Measurements from ENCODE around the gene TPSAB1.

Gene TPSAB1

DNA sequence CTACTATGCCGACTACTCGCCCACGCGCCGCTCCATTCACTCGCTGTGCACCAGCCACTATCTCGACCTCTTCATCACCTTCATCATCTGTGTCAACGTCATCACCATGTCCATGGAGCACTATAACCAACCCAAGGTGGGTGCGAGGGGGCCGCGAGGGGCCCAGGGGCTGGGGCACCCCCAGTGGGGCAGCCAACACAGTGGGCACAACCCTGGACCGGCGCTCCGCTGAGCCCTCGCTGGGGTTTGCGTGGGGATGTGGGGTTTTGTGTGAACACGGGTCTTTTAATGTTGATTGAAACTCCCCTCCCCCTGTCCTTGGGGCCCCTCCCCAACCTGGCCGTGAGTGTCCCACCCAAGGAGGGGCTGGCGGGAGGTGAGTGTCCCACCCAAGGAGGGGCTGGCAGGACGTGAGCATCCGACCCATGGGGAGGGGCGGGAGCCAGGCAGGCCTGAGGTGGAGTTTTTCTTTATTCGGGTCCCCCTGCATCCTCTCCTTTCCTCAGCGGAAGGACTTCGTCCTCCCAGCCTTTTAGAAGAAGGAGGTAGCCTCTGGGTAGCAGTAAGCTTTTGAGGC is 26.6 kb upstream of the TPSAB1 start:
- TF ChIP-seq POLR2AphosphoS5 (IDR thresholded peaks at IDR 0.05; ENCODE audit: low read depth, low read length) (no peak), TAF1 (IDR thresholded peaks at IDR 0.05; ENCODE audit: borderline replicate concordance, insufficient read depth, low read length) (no peak), SIN3A (IDR thresholded peaks at IDR 0.05; ENCODE audit: borderline replicate concordance, insufficient read depth, low read length) (no peak), FOXP2 (optimal IDR thresholded peaks at IDR 0.05; ENCODE audit: borderline replicate concordance, extremely low read depth, extremely low read length, insufficient read depth) (no peak)
- TF ChIP-seq, protein P1, sequence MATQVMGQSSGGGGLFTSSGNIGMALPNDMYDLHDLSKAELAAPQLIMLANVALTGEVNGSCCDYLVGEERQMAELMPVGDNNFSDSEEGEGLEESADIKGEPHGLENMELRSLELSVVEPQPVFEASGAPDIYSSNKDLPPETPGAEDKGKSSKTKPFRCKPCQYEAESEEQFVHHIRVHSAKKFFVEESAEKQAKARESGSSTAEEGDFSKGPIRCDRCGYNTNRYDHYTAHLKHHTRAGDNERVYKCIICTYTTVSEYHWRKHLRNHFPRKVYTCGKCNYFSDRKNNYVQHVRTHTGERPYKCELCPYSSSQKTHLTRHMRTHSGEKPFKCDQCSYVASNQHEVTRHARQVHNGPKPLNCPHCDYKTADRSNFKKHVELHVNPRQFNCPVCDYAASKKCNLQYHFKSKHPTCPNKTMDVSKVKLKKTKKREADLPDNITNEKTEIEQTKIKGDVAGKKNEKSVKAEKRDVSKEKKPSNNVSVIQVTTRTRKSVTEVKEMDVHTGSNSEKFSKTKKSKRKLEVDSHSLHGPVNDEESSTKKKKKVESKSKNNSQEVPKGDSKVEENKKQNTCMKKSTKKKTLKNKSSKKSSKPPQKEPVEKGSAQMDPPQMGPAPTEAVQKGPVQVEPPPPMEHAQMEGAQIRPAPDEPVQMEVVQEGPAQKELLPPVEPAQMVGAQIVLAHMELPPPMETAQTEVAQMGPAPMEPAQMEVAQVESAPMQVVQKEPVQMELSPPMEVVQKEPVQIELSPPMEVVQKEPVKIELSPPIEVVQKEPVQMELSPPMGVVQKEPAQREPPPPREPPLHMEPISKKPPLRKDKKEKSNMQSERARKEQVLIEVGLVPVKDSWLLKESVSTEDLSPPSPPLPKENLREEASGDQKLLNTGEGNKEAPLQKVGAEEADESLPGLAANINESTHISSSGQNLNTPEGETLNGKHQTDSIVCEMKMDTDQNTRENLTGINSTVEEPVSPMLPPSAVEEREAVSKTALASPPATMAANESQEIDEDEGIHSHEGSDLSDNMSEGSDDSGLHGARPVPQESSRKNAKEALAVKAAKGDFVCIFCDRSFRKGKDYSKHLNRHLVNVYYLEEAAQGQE (IDR thresholded peaks at IDR 0.05; ENCODE audit: insufficient read depth in 1 of 2, low read depth in 2 of 2, low read length in 2 of 2): no peak

DNA sequence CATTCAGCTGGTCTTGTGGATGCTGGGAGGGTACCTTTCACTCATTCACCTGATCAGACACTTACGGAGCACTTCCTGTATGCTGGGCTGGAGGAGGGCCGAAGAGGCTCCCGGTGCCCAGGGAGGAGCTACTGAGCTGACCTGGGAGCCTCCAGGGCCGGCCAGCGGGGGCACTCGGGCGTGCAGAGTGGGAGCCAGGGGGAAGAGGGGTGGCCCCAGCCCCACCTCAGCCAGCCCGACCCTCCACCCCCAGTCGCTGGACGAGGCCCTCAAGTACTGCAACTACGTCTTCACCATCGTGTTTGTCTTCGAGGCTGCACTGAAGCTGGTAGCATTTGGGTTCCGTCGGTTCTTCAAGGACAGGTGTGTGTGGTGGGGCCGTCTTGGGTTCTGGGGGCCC is 25.8 kb upstream of the TPSAB1 start:
- TF ChIP-seq SIN3A (IDR thresholded peaks at IDR 0.05; ENCODE audit: borderline replicate concordance, insufficient read depth, low read length) (no peak), FOXP2 (optimal IDR thresholded peaks at IDR 0.05; ENCODE audit: borderline replicate concordance, extremely low read depth, extremely low read length, insufficient read depth) (no peak), POLR2AphosphoS5 (IDR thresholded peaks at IDR 0.05; ENCODE audit: low read depth, low read length) (no peak), TAF1 (IDR thresholded peaks at IDR 0.05; ENCODE audit: borderline replicate concordance, insufficient read depth, low read length) (no peak)
- TF ChIP-seq, protein P1 (IDR thresholded peaks at IDR 0.05; ENCODE audit: insufficient read depth in 1 of 2, low read depth in 2 of 2, low read length in 2 of 2): no peak

DNA sequence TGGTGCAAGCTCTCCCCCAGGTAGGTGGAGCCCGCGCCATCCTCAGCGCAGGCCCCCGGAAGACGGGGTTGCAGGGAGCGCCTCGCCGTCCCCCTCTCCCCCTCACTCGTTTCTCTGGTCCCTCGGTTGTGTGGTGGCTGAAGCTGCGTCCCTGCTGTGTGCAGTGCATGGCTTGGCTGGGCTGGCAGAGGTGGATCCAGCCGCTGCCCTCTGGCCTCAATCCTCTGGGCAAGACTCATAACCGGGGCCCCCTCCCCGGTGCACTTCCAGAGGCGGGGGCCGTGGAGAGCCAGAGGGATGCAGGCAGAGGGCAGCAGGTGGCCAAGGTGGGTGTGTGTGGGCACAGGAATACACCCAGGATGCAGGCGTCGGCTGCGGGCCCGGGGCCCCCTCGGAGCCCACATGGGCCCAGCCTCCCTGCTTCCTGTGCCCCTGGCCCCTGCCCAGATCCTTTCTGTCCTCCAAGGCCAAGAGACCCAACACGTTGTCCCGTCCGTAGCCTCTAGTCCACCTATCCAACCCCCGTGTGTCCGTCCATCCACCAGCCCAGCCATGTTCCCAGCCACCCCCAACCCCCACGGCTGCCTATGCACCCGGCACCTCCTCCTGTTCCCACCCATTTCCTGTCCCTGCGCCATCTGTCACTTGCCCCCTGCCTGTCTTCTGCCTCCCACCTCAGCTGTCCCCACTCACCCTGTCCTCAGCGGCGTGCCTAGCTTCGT is 24.8 kb upstream of the TPSAB1 start:
- no peak for TF ChIP-seq FOXP2 (optimal IDR thresholded peaks at IDR 0.05; ENCODE audit: borderline replicate concordance, extremely low read depth, extremely low read length, insufficient read depth)
- no peak for TF ChIP-seq POLR2AphosphoS5 (IDR thresholded peaks at IDR 0.05; ENCODE audit: low read depth, low read length)
- TF ChIP-seq SIN3A (IDR thresholded peaks at IDR 0.05; ENCODE audit: borderline replicate concordance, insufficient read depth, low read length): no peak
- no peak for TF ChIP-seq TAF1 (IDR thresholded peaks at IDR 0.05; ENCODE audit: borderline replicate concordance, insufficient read depth, low read length)
- TF ChIP-seq, protein P1 (IDR thresholded peaks at IDR 0.05; ENCODE audit: insufficient read depth in 1 of 2, low read depth in 2 of 2, low read length in 2 of 2): no peak

DNA sequence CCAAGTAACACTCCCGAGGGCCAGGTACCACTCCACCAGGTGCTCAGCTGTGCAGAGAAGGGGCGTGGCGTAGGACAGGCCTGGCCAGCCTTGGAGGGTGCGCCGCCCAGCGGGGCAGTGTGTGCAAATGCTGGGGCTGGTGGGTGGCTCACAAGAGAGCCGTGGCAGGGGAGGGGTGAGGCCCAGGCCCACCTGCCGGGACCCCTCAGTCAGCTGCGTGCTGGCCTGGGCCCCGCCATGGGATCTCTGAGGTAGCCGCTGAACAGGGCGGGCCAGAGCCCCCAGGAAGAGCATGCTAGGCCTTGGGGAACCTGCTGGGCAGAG is 24.2 kb upstream of the TPSAB1 start:
- no peak for TF ChIP-seq TAF1 (IDR thresholded peaks at IDR 0.05; ENCODE audit: borderline replicate concordance, insufficient read depth, low read length)
- TF ChIP-seq, protein P1 (IDR thresholded peaks at IDR 0.05; ENCODE audit: insufficient read depth in 1 of 2, low read depth in 2 of 2, low read length in 2 of 2): no peak
- no peak for TF ChIP-seq POLR2AphosphoS5 (IDR thresholded peaks at IDR 0.05; ENCODE audit: low read depth, low read length)
- TF ChIP-seq FOXP2 (optimal IDR thresholded peaks at IDR 0.05; ENCODE audit: borderline replicate concordance, extremely low read depth, extremely low read length, insufficient read depth): no peak
- no peak for TF ChIP-seq SIN3A (IDR thresholded peaks at IDR 0.05; ENCODE audit: borderline replicate concordance, insufficient read depth, low read length)

All from PFSK-1 (cell line).